ENCODE measurements around the gene TSHZ3.

- no peak for TF ChIP-seq FOXM1 (IDR thresholded peaks at IDR 0.05; ENCODE audit: borderline replicate concordance)
- no peak for TF ChIP-seq BHLHE40 (IDR thresholded peaks at IDR 0.05; ENCODE audit: borderline replicate concordance)
- TF ChIP-seq ARNT (IDR thresholded peaks at IDR 0.05): no peak
These were observed 7.5 kb upstream of the TSHZ3 start for GRCh38 chr19:31356587-31357314.

Data from HEK293T (cell line).